IMR-90 (cell line): ENCODE data around the gene RASSF4. TPM values are rescaled to one million over a fixed set of nuclear protein-coding genes. Genes with fewer than 3 reads are reported as not detected.

ENCODE experiments used
- ATAC-seq: fragments of 200-7000 bp; cut with Tn5 transposase; 2 replicates; pipeline ENCODE4 v1.9.1; 2020; ENCODE audit warnings: low read depth, mild to moderate bottlenecking, moderate library complexity
- BruUV-seq: library from RNA; stranded (reverse); fragments of 400-500 nt; replicated peaks from 2 replicates; lab custom pipeline; 2021; lab: Mats Ljungman, UMichigan
- CTCF ChIA-PET: fragments of 300-600 bp; formaldehyde crosslinking; extraction: SDS; loops from one replicate; lab custom pipeline; 2021; ENCODE audit warnings: antibody characterized with exemption; lab: Yijun Ruan, JAX
- POLR2A ChIA-PET: fragments of 300-600 bp; sonication (Branson Sonifier 250); formaldehyde crosslinking; loops from one replicate; lab custom pipeline; 2022; ENCODE audit warnings: antibody characterized with exemption; ENCODE audit not compliant: unreplicated experiment; lab: Charles Lee
- DNase-seq: peaks from one replicate; pipeline ENCODE4 v3.0.0; 2013
- H2AFZ ChIP-seq: replicated peaks from 2 replicates; pipeline ENCODE3; 2013; ENCODE audit warnings: low read length, mild to moderate bottlenecking; ENCODE audit not compliant: poor library complexity
- H2AK5ac ChIP-seq: 2 replicates; pipeline ENCODE4 v1.6.1; 2013; ENCODE audit warnings: low read depth, low read length, inconsistent platforms
- H2AK9ac ChIP-seq: replicated peaks from 2 replicates; pipeline ENCODE3; 2013; ENCODE audit warnings: mild to moderate bottlenecking, low read depth, low read length, moderate library complexity; ENCODE audit not compliant: poor library complexity
- H2BK120ac ChIP-seq: 2 replicates; pipeline ENCODE4 v1.6.1; 2013; ENCODE audit warnings: low read depth, low read length, inconsistent platforms
- H2BK15ac ChIP-seq: 3 replicates; pipeline ENCODE4 v1.6.1; 2013; ENCODE audit warnings: low read depth, low read length, inconsistent platforms
- H2BK20ac ChIP-seq: 2 replicates; pipeline ENCODE4 v1.6.1; 2013; ENCODE audit warnings: low read depth, mild to moderate bottlenecking, inconsistent platforms, low read length, moderate library complexity
- H2BK5ac ChIP-seq: 2 replicates; pipeline ENCODE4 v1.6.1; 2013; ENCODE audit warnings: mild to moderate bottlenecking, low read depth, low read length, inconsistent platforms; ENCODE audit not compliant: poor library complexity, severe bottlenecking
- H3K14ac ChIP-seq: replicated peaks from 2 replicates; pipeline ENCODE4 v1.6.1; 2013; ENCODE audit warnings: low read depth, low read length, inconsistent platforms
- H3K18ac ChIP-seq: 2 replicates; pipeline ENCODE4 v1.6.1; 2013; ENCODE audit warnings: low read depth, low read length, control low read depth
- H3K23ac ChIP-seq: 2 replicates; pipeline ENCODE4 v1.6.1; 2013; ENCODE audit warnings: low read depth, low read length, inconsistent platforms
- H3K27ac ChIP-seq: 2 replicates; pipeline ENCODE4 v1.5.1; 2013; ENCODE audit warnings: mild to moderate bottlenecking, control low read depth, low read length; ENCODE audit not compliant: insufficient read depth
- H3K27me3 ChIP-seq: 2 replicates; pipeline ENCODE4 v1.6.1; 2013; ENCODE audit warnings: low read length; ENCODE audit not compliant: control insufficient read depth, insufficient read depth
- H3K36me3 ChIP-seq: 2 replicates; pipeline ENCODE4 v1.6.1; 2013; ENCODE audit warnings: low read length, mixed read lengths; ENCODE audit not compliant: control insufficient read depth, insufficient read depth
- H3K4ac ChIP-seq: 2 replicates; pipeline ENCODE4 v1.6.1; 2013; ENCODE audit warnings: low read depth, low read length, inconsistent platforms
- H3K4me1 ChIP-seq: 2 replicates; pipeline ENCODE4 v1.6.1; 2013; ENCODE audit warnings: low read length, mixed read lengths; ENCODE audit not compliant: control insufficient read depth, insufficient read depth
- H3K4me2 ChIP-seq: 2 replicates; pipeline ENCODE4 v1.6.1; 2013; ENCODE audit warnings: low read depth, mild to moderate bottlenecking, control low read depth, low read length, moderate library complexity
- H3K4me3 ChIP-seq: 2 replicates; pipeline ENCODE4 v1.5.1; 2013; ENCODE audit warnings: low read depth, mild to moderate bottlenecking, control low read depth, low read length, moderate library complexity; ENCODE audit not compliant: insufficient read depth
- H3K56ac ChIP-seq: 2 replicates; pipeline ENCODE4 v1.6.1; 2013; ENCODE audit warnings: low read length, inconsistent platforms; ENCODE audit not compliant: insufficient read depth; ENCODE audit errors: extremely low read depth
- H3K79me1 ChIP-seq, 2 experiments: 2 replicates each; pipeline ENCODE4 v1.6.1; 2013; ENCODE audit warnings: low read length in 2 of 2, inconsistent platforms in 1 of 2, low read depth in 1 of 2
- H3K9ac ChIP-seq: 2 replicates; pipeline ENCODE4 v1.6.1; 2013; ENCODE audit warnings: low read depth, low read length, control low read depth
- H3K9me1 ChIP-seq: 2 replicates; pipeline ENCODE4 v1.6.1; 2013; ENCODE audit warnings: low read length, inconsistent platforms; ENCODE audit not compliant: insufficient read depth
- H3K9me3 ChIP-seq: 2 replicates; pipeline ENCODE4 v1.6.1; 2013; ENCODE audit warnings: low read length; ENCODE audit not compliant: control insufficient read depth, insufficient read depth
- H4K20me1 ChIP-seq: 2 replicates; pipeline ENCODE4 v1.6.1; 2013; ENCODE audit warnings: low read length, inconsistent platforms; ENCODE audit not compliant: insufficient read depth
- H4K5ac ChIP-seq: 2 replicates; pipeline ENCODE4 v1.6.1; 2013; ENCODE audit warnings: mild to moderate bottlenecking, low read depth, low read length, control low read depth
- H4K8ac ChIP-seq, 2 experiments: 2 replicates each; pipeline ENCODE4 v1.6.1; 2013; ENCODE audit warnings: low read depth in 2 of 2, low read length in 2 of 2, control low read depth in 1 of 2, inconsistent platforms in 1 of 2
- H4K91ac ChIP-seq: 2 replicates; pipeline ENCODE4 v1.6.1; 2013; ENCODE audit warnings: low read depth, low read length, inconsistent platforms; ENCODE audit not compliant: insufficient read depth
- BHLHE40 ChIP-seq: fragments of 150-350 bp; IDR thresholded peaks from 2 replicates; pipeline ENCODE4 v1.6.1; 2016; ENCODE audit warnings: mild to moderate bottlenecking, low read depth, low read length
- MXI1 ChIP-seq: IDR thresholded peaks from 2 replicates; pipeline ENCODE4 v1.6.1; 2012; ENCODE audit warnings: low read depth, mild to moderate bottlenecking, low read length, moderate library complexity, borderline replicate concordance
- RCOR1 ChIP-seq: IDR thresholded peaks from 2 replicates; pipeline ENCODE4 v1.6.1; 2012; ENCODE audit warnings: mild to moderate bottlenecking, low read length, improper control_type of control experiment; ENCODE audit not compliant: insufficient replicate concordance
- SMC3 ChIP-seq: fragments of 150-350 bp; IDR thresholded peaks from 2 replicates; pipeline ENCODE4 v1.6.1; 2016; ENCODE audit warnings: low read depth, mild to moderate bottlenecking, antibody characterized with exemption, low read length, moderate library complexity
- USF2 ChIP-seq: fragments of 150-350 bp; IDR thresholded peaks from 2 replicates; pipeline ENCODE4 v1.6.1; 2017; ENCODE audit warnings: mild to moderate bottlenecking, antibody characterized with exemption, low read length, low read depth
- WGBS, 2 experiments: methylation state at CpG; one replicate each; pipeline versions ENCODE4 v1.1.5 to v1.1.7; 2013; ENCODE audit warnings: missing lambda C conversion rate in 2 of 2; ENCODE audit not compliant: insufficient read length in 1 of 2; ENCODE audit errors: extremely low coverage in 2 of 2; 5-methylcytosine and 5-hydroxymethylcytosine counted together
- dilution Hi-C: fragments of 300-500 bp; cut with HindIII; formaldehyde crosslinking; loops from one replicate; pipeline ENCODE4 v1.14.3; 2018; ENCODE audit warnings: low sequenced_read_pairs; ENCODE audit not compliant: unreplicated experiment
- in situ Hi-C: fragments of 300-500 bp; cut with MboI; formaldehyde crosslinking; loops from 3 replicates; pipeline ENCODE4 v1.14.3; 2019; ENCODE audit warnings: low sequenced_read_pairs, inconsistent platforms, mixed read lengths
- intact Hi-C: fragments of 100-400 bp; cut with micrococcal nuclease; formaldehyde crosslinking; loops from 2 replicates; pipeline ENCODE4 v1.10.0; 2022
- polyA plus RNA-seq, 3 experiments: library from polyadenylated mRNA; depleted of rRNA; stranded (reverse); fragments of >200 nt; gene quantifications; 2 replicates each; pipeline ENCODE4 v1.2.3, GENCODE V29; 2012; ENCODE audit warnings: low replicate concordance in 1 of 3
- total RNA-seq: library from RNA; depleted of rRNA; stranded (reverse); fragments of >200 nt; gene quantifications from 2 replicates; pipeline ENCODE4 v1.2.3, GENCODE V29; 2012

Gene RASSF4
- total and polyA plus RNA-seq, 2 of the 4 experiments (the other 2 are of a cell fraction): 5.9 to 8.6 TPM

GRCh38 chr10:44921061-44921460, 38.5 kb upstream of the RASSF4 start:
- H4K20me1 ChIP-seq: no peaks in the 10 kb centered on the region
- H3K9ac ChIP-seq: no peak overlapping the region
- H3K9me1 ChIP-seq: no peaks in the 10 kb centered on the region; the same call in 1 of the 2 replicates
- H2AK5ac ChIP-seq: no peak overlapping the region
- no peak overlapping the region for H3K4me2 ChIP-seq
- peaks cover 3% of the 10 kb centered on the region; the same call in 1 of the 2 replicates for H3K9me3 ChIP-seq
- H3K4me3 ChIP-seq: no peak overlapping the region
- H2AK9ac ChIP-seq: no peak overlapping the region
- no peak overlapping the region for H3K18ac ChIP-seq
- no peak overlapping the region for H2BK120ac ChIP-seq
- peaks cover 53% of the 10 kb centered on the region for H3K27me3 ChIP-seq
- no peaks in the 10 kb centered on the region for H3K36me3 ChIP-seq
- H2BK20ac ChIP-seq: no peak overlapping the region
- H4K91ac ChIP-seq: no peak overlapping the region
- H3K79me1 ChIP-seq: no peaks in the 10 kb centered on the region
- H3K4ac ChIP-seq: no peak overlapping the region
- H2AFZ ChIP-seq: no peak overlapping the region
- no peak overlapping the region for H4K5ac ChIP-seq
- H3K14ac ChIP-seq: no peak overlapping the region
- WGBS, 2 experiments: 65% methylated on average over 5 of the region's 5 CpGs; no CpG with 5 or more reads in 1 of the 2 experiments
- no peak overlapping the region for H3K23ac ChIP-seq
- BruUV-seq: no TSS peak
- H3K56ac ChIP-seq: no peak overlapping the region
- no peak overlapping the region for H4K8ac ChIP-seq
- no peak overlapping the region for H3K27ac ChIP-seq
- ChIA-PET CTCF (interaction anchor here (2.7 kb wide), 1 partner anchor 12 kb away, joined by 11 read pairs; no protein-coding TSS in a partner anchor), POLR2A (no interaction called here)
- dilution Hi-C loops (no loop called here), intact Hi-C loops (no loop called here), in situ Hi-C loops (no loop called here)
- no peak overlapping the region for H2BK15ac ChIP-seq
- no peaks in the 10 kb centered on the region for H3K4me1 ChIP-seq
- DNase-seq: no peak
- no peak for TF ChIP-seq USF2
- no peak for TF ChIP-seq BHLHE40
- no peak for TF ChIP-seq RCOR1
- TF ChIP-seq SMC3: no peak
- TF ChIP-seq MXI1: no peak
- no peak for ATAC-seq
- no peak overlapping the region for H2BK5ac ChIP-seq
